Limb (tissue), 2 donors: ENCODE results near the gene MTX3.
A peak's percentile ranks its signal among the peaks of the same experiment; 100 is the strongest.

Source experiments
- DNase-seq, 2 donors: peaks; one replicate each; pipeline ENCODE4 v3.0.0-alpha.2; 2016; ENCODE audit errors: extremely low spot score in 2 of 2

The MTX3 gene

DNA sequence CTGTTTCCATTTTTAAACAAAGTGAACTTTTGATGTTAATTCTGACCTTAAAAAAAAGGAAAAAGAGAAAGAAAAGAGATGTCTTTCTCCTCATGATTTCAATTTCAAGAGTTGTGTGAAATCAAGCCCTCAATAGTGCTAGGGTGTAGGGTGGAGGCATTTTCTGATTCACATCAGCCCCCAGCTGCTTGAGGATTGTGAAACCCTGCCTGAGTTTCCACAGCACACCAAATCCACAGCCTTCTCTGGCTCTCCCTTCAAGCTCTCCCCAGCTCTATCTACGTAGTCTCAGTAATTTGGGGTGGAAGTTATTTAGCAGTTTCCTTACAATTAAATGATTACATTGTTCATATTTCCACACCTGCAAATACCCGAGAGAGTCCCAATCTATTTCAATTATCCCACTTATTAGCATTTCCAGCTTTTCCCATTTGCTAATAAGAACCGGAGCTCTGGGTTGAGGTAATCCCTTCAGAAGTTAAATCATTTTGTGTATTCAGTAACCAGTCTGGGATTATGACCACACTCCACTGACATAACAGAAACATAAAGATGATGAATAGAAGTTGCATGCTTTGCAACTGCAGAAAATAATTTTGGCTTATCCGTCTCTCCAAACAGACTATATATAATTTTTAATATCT lies 54.9 kb downstream of the MTX3 start:
- DNase-seq: no peak

DNA sequence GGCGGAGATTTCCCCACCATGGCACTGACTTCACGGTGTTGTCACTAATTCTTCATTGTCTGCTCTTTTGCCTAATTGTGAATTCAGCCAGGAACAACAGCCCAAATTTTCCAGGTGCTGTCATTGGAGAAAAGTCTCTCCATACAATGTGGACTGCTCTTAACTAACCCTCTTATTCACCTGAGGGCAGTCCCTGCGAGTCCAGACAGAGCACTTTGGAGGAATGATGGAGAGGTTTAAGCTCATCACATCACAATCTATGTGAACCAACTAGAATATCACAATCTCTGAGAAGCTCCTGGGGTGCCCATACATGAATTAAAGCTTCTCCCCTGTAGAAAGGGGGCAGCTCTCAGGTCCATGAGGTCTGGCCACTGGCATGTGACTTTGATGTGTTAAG lies 56.4 kb downstream of the MTX3 start:
- no peak for DNase-seq

DNA sequence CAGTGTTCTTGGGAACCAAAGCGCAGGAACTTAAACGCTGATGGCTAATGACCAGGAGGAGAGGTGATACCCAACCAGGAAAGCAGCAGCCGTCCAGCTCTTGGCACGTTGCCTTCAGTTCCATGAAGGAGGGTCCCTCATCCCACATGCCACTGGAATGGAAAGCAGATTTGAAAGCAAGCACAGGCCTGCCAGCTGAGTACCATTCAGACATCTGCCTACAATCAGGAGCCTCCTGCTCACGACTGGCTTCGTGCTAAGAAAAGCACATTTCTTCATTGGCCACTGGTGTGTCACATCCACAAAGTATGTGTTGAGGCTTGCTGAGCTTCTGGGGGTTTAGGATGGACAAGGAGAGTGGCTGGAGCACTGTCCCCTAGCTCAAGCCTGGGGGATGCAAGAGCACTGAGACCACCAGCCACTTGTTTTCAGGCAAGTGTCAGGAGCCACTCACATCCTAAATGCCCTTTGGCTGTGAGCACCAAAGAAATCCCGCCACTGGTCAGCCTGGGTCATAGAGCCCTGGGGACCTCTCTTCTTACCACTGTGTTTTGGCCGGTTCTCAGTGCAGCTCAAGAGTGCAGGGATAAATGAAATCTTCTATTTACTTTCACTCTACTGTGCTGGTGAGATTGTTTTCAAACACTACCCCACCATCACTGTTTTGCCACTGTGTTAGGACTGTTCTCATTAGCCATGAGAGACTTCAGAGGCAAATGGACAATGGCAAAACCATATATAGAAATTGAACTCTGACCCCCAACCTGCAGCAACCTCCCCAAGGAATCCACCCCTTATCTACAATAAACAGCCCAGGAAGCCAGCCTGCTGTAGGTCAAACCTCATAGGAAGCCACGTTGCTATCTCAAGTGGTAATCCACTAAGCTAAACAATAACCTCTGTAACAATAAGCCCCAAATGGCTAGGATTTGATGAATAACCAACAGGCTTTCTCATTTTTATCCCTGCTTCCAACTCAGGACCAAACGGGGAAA lies 58.3 kb downstream of the MTX3 start:
- peak; percentile 8 to 35 for DNase-seq

DNA sequence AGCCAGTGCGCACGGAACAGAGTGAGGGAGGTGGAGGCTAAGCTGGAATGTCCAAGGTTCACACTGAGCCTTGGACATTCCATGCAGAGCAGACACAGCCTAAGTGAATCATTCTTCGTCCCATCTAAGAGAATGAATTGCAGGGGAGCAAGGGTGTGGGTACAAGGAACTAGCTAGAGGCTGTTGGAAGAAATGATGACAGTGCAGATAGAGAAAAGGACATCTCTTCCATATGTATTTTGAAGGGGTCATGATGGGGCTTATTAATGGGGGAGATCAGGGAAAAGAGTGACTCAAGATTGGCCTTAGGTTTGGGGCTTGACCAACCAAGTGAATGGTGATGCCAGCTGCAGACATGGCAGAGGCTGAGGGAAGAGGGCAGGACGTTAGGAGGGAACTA lies 59.2 kb downstream of the MTX3 start:
- no peak for DNase-seq

DNA sequence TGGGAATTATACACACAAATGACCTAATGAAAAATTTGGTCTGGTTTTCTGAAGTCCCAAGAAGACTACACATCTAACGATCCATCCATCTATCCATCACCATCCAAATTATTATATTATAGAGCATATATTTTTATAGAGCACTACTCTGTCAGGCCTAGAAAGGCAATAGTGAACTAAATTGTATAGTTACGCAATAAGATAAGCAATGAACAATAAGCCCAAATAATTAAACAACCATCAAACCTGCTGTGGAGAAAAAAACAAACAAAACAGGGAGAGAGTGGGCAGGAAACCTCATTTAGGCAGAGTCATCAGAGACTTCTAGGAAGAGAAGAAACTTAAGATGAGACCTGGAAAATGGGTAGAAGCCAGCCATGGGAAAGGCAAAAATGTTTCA lies 59.7 kb downstream of the MTX3 start:
- DNase-seq: no peak

DNA sequence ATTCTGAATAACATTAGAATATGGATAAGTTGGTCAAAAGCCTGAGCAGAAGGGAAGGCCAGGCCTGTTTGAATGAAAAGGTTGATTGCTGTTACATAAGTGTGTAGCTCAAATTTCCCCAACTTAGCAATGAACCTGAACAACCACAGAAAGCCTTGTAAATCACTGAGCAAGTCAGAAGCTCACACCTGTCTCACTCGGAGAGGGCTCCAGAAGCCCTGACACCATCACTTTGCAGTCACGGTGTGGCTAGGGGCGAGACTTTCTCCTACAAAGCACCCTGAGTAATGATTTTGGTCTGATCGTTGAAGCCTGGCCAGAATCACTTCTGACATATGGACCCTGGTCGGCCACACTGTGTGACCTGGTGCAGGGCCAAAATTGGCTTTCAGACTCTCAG lies 62.0 kb downstream of the MTX3 start:
- DNase-seq: no peak
